Coronary artery (tissue), 2 donors: Measurements from ENCODE around the gene ARHGAP31.

Experiments
- DNase-seq: peaks from one replicate; pipeline ENCODE4 v3.0.0-alpha.2; 2017; ENCODE audit warnings: low spot score
- H3K27ac ChIP-seq, 2 donors: fragments of 200-600 bp; sonication (generic); one replicate each; pipeline ENCODE4 v1.5.1; 2016 to 2019
- H3K4me3 ChIP-seq: fragments of 200-600 bp; sonication (generic); 2 replicates; pipeline ENCODE4 v1.5.1; 2016; ENCODE audit warnings: mild to moderate bottlenecking, moderate library complexity
- TF ChIP-seq, protein P1 (sequence below): fragments of 200-600 bp; sonication (generic); IDR thresholded peaks from one replicate; pipeline ENCODE4 v1.5.1; 2019; ENCODE audit warnings: antibody characterized with exemption

Gene ARHGAP31

DNA sequence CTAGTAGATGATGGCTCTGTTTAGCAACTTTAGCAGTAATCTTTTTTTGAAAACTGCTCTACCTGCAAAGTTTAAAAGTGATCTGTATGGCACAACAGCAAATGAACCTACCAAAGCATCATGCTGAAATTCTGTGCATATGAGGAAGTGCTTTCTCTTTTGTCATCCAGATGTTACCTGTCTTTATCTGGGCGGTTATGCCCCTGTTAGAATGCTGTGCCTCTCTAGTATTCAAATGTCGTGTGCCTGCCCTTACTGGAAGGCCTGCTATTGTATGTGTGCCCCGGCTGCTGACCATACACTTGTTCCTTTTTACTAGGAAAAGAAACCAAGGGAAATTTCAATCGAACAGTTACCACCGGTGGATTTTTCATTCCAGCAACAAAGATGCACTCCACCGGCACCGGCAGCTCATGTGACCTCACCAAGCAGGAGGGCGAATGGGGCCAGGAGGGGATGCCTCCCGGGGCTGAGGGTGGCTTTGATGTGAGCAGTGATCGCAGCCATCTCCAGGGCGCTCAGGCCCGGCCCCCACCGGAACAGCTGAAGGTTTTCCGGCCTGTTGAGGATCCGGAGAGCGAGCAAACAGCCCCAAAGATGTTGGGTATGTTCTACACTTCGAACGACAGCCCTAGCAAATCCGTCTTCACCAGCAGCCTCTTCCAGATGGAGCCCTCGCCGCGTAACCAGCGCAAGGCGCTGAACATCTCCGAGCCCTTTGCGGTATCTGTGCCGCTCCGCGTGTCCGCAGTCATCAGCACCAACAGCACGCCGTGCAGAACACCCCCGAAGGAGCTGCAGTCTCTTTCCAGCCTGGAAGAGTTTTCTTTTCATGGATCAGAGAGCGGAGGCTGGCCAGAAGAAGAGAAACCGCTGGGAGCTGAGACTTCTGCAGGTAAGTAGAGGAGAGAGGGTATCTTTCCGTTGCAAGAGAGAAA is 107.6 kb downstream of the ARHGAP31 start:
- DNase-seq, result no peak
- TF ChIP-seq, protein P1, sequence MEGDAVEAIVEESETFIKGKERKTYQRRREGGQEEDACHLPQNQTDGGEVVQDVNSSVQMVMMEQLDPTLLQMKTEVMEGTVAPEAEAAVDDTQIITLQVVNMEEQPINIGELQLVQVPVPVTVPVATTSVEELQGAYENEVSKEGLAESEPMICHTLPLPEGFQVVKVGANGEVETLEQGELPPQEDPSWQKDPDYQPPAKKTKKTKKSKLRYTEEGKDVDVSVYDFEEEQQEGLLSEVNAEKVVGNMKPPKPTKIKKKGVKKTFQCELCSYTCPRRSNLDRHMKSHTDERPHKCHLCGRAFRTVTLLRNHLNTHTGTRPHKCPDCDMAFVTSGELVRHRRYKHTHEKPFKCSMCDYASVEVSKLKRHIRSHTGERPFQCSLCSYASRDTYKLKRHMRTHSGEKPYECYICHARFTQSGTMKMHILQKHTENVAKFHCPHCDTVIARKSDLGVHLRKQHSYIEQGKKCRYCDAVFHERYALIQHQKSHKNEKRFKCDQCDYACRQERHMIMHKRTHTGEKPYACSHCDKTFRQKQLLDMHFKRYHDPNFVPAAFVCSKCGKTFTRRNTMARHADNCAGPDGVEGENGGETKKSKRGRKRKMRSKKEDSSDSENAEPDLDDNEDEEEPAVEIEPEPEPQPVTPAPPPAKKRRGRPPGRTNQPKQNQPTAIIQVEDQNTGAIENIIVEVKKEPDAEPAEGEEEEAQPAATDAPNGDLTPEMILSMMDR, result no peak
- no peak overlapping the region for H3K4me3 ChIP-seq
- H3K27ac ChIP-seq, result no peak overlapping the region

DNA sequence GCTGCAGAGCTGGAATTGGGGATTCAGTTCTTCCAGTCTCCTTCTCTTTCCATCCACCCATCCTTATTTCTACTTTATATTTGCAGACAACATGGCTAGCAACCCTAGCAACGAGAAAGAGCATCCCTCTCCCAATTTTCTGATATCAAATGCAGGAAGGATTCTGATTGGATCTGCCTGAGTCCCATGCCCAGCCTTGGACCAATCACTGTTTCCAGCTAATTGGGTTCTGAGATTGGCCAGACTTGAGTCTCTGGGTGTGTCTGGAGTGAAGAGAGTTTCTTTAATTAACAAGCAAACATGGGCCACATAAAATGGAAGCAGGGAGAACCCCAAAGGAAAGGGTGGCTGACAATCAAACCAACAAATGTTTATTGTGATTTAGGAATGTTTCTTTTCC is 108.6 kb downstream of the ARHGAP31 start:
- no peak for DNase-seq
- no peak overlapping the region for H3K4me3 ChIP-seq
- TF ChIP-seq, protein P1, result no peak
- H3K27ac ChIP-seq, result no peak overlapping the region

DNA sequence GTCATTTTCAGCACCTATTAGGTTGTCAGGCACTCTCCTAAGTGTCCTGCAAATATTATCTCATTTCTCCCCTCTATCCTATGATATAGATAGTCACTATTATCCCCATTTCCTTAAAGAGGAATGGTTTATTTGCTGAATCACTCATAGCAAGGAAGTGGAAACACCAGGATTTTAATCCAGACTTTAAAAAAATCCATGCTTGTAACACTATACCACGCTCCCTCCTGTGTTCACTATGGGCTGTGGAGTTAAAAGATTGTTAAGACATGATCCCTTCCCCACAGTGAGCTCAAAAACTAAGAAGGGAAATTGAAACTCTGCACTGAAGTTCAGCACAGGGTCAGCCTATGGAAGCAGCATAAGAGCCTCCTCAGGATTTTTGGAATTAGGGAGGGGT is 109.0 kb downstream of the ARHGAP31 start:
- DNase-seq, result no peak
- Histone ChIP-seq H3K27ac (no peak overlapping the region), H3K4me3 (no peak overlapping the region)
- TF ChIP-seq, protein P1, result no peak

DNA sequence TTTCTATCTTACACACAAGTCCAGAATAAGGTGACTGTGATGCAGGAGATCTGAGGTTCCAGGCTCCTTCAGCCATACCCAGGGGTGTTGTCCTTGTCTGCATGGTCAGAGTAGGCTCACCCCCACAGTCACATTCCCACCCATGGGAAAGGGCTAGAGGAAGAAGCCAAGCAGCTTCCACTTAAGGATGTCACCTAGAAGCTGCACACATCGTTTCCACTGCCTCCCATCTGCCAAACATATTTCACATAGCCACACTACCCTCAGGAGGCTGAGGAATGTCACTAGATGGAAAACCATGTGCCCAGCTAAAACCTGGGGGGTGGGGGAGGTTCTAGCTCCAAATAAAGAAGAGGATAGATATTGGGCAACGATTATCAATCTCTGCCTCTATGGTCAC is 111.1 kb downstream of the ARHGAP31 start:
- H3K4me3 ChIP-seq, result no peak overlapping the region
- DNase-seq, result no peak
- TF ChIP-seq, protein P1, result no peak
- no peak overlapping the region for H3K27ac ChIP-seq

DNA sequence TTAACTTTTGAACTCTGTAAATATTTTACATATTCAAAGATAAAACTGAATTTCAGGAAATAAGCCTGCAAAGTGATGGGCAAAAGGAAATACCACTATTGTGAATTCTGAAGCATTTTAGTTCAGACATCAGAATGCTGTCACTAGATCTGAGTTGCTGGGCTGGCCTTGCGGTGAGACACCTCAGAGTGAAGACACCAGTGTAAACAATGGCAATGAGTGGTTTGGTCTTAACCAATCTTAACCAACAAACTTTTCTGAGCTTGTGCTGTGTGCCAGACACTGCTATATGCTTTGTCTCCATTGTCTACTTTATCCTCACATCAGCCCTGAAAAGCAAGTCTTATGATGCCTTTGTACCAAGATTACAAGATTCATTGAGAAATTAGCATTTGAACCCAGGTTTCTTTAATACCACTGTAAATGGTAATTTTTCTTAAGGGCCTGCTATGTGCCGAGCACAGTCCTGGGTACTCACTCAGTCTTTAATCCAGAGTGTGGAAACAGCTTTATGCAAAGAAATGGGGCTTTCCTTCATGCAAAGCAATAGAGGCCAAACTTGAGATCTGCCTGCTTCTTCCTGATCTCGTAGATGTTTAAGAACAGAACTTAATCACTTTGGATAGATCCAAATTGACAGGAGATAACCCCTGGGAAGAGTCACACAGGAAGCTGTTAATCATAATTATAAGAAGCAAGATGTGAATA is 114.2 kb downstream of the ARHGAP31 start:
- DNase-seq, result no peak
- TF ChIP-seq, protein P1, result no peak
- no peak overlapping the region for H3K27ac ChIP-seq

DNA sequence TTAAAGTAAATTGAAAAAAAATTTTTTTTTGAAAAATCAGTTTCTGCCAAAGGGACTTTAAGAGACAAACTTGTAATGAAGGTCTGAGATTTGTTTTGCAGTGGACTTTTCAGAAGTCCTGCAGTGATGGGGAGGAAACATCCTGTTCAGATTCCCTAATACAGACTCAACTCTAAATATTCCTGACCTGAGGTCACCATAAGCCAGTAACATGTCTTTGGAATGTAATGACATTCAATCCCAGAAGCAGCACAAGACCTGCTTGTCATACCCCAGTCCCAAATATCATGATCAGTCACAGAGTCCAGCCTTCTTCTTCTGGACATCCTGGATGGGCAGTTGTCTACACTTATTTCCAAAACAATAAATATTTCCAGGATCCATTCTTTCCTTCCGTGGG is 115.7 kb downstream of the ARHGAP31 start:
- no peak for DNase-seq
- TF ChIP-seq, protein P1, result no peak
- H3K4me3 ChIP-seq, result no peak overlapping the region
- H3K27ac ChIP-seq, result no peak overlapping the region

More for the DNA sequence above, 114.2 kb downstream of the ARHGAP31 start:
- no peak overlapping the region for H3K4me3 ChIP-seq
